OCI-LY1 (cell line): ENCODE results near the gene SLC4A1AP.
"Not testable (repeated sequence)": the region's sequence is repeated elsewhere in the genome, so short reads cannot be mapped to it uniquely, and the experiment has no call there.

Experiments
- H2AFZ ChIP-seq: fragments of 200-600 bp; sonication (generic), shearing (Covaris generic); 2 replicates; pipeline ENCODE4 v1.6.0; 2014; ENCODE audit warnings: antibody characterized with exemption, mild to moderate bottlenecking, low read length
- H3F3A ChIP-seq: fragments of 200-600 bp; sonication (generic), shearing (Covaris generic); 2 replicates; pipeline ENCODE4 v1.6.0; 2014; ENCODE audit warnings: mild to moderate bottlenecking, antibody characterized with exemption, low read length, moderate library complexity; ENCODE audit not compliant: insufficient read depth
- H3K27ac ChIP-seq: fragments of 200-600 bp; sonication (generic); 2 replicates; pipeline ENCODE4 v1.5.1; 2014; ENCODE audit warnings: low read length, mixed run types, mild to moderate bottlenecking, low read depth; ENCODE audit not compliant: poor library complexity, severe bottlenecking
- H3K27me3 ChIP-seq: fragments of 200-600 bp; sonication (generic); 2 replicates; pipeline ENCODE4 v1.6.0; 2014; ENCODE audit warnings: antibody characterized with exemption, mild to moderate bottlenecking, low read length, moderate library complexity; ENCODE audit not compliant: insufficient read depth
- H3K36me3 ChIP-seq: fragments of 200-600 bp; sonication (generic); 2 replicates; pipeline ENCODE4 v1.6.1; 2014; ENCODE audit warnings: mild to moderate bottlenecking, antibody characterized with exemption, low read length, moderate library complexity, mixed read lengths; ENCODE audit not compliant: insufficient read depth
- H3K4me1 ChIP-seq: fragments of 200-600 bp; sonication (generic); 2 replicates; pipeline ENCODE4 v1.5.1; 2014; ENCODE audit warnings: mild to moderate bottlenecking, low read length, moderate library complexity; ENCODE audit not compliant: insufficient read depth, severe bottlenecking
- H3K4me2 ChIP-seq: fragments of 200-600 bp; sonication (generic), shearing (Covaris generic); 2 replicates; pipeline ENCODE4 v1.6.1; 2014; ENCODE audit warnings: low read length
- H3K4me3 ChIP-seq: fragments of 200-600 bp; sonication (generic); 2 replicates; pipeline ENCODE4 v1.5.1; 2014; ENCODE audit warnings: low read length, low read depth, mild to moderate bottlenecking, mixed read lengths; ENCODE audit not compliant: poor library complexity, severe bottlenecking
- H3K79me2 ChIP-seq: fragments of 200-600 bp; shearing (Covaris generic); 2 replicates; pipeline ENCODE4 v1.6.1; 2016; ENCODE audit warnings: mixed run types, low read length, mixed read lengths; ENCODE audit not compliant: insufficient read depth
- H3K9ac ChIP-seq: fragments of 200-600 bp; sonication (generic), shearing (Covaris generic); 2 replicates; pipeline ENCODE4 v1.6.1; 2014; ENCODE audit warnings: mild to moderate bottlenecking, low read length, mixed read lengths
- H3K9me2 ChIP-seq: fragments of 200-600 bp; sonication (generic), shearing (Covaris generic); 2 replicates; pipeline ENCODE4 v1.6.1; 2014; ENCODE audit warnings: low read depth, mild to moderate bottlenecking, low read length, mixed read lengths
- H3K9me3 ChIP-seq: fragments of 200-600 bp; shearing (Covaris generic); 2 replicates; pipeline ENCODE4 v1.6.1; 2014; ENCODE audit warnings: low read length, mixed read lengths
- H4K20me1 ChIP-seq: fragments of 200-600 bp; sonication (generic), shearing (Covaris generic); 2 replicates; pipeline ENCODE4 v1.6.0; 2016; ENCODE audit warnings: mild to moderate bottlenecking, low read length; ENCODE audit not compliant: insufficient read depth
- CTCF ChIP-seq: fragments of 200-600 bp; sonication (generic), shearing (Covaris generic); IDR thresholded peaks from 2 replicates; pipeline ENCODE4 v1.5.1; 2017; ENCODE audit warnings: mild to moderate bottlenecking, antibody characterized with exemption, low read length, moderate library complexity, mixed read lengths
- EZH2 ChIP-seq: fragments of 200-600 bp; sonication (generic), shearing (Covaris generic); IDR thresholded peaks from 2 replicates; pipeline ENCODE4 v1.8.0; 2017; ENCODE audit warnings: borderline replicate concordance, mixed run types, mild to moderate bottlenecking, antibody characterized with exemption, low read length, moderate library complexity, mixed read lengths

SLC4A1AP gene

GRCh38 chr2:27680571-27680970 is 16.9 kb downstream of the SLC4A1AP start:
- no peaks in the 10 kb centered on the region for H3K4me1 ChIP-seq
- H3K4me2 ChIP-seq = no peak overlapping the region
- no peak overlapping the region for H3K27ac ChIP-seq
- peaks cover 60% of the 10 kb centered on the region for H3K36me3 ChIP-seq
- H3K79me2 ChIP-seq = no peaks in the 10 kb centered on the region
- H3K4me3 ChIP-seq = no peak overlapping the region
- no peaks in the 10 kb centered on the region for H3K9me3 ChIP-seq
- no peaks in the 10 kb centered on the region for H3K27me3 ChIP-seq
- TF ChIP-seq CTCF (no peak), EZH2 (no peak)
- no peaks in the 10 kb centered on the region for H3K9me2 ChIP-seq
- H3F3A ChIP-seq = no peaks in the 10 kb centered on the region
- H2AFZ ChIP-seq = no peak overlapping the region
- no peaks in the 10 kb centered on the region for H4K20me1 ChIP-seq
- H3K9ac ChIP-seq = no peak overlapping the region

DNA sequence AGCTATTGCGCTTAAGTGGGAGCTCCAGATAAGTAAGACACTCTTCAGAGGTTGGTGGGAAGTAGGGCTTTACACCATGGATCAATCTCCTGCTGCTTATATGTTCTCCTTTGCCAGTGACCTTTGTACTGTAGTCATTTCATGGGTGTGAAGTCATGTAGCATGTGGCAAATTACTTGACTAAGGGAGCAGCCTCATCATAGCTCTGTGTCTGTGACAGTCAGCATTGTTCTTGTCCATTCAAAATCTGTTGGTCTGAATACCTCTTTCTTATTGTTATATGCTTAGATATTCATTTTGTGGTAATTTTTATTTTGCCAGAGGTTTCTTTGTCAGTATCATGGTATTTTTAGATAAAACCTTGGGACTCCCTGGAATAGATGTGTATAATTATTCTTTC is 18.2 kb downstream of the SLC4A1AP start:
- TF ChIP-seq EZH2 (no peak), CTCF (no peak)
- Histone ChIP-seq H4K20me1 (no peaks in the 10 kb centered on the region), H3K36me3 (peaks cover 60% of the 10 kb centered on the region), H3K9me3 (no peaks in the 10 kb centered on the region), H3K79me2 (no peaks in the 10 kb centered on the region), H3K27me3 (no peaks in the 10 kb centered on the region), H3F3A (no peaks in the 10 kb centered on the region), H3K4me2 (no peak overlapping the region), H3K27ac (no peak overlapping the region), H3K9ac (no peak overlapping the region), H3K4me3 (no peak overlapping the region), H2AFZ (no peak overlapping the region), H3K4me1 (no peaks in the 10 kb centered on the region), H3K9me2 (no peaks in the 10 kb centered on the region)

DNA sequence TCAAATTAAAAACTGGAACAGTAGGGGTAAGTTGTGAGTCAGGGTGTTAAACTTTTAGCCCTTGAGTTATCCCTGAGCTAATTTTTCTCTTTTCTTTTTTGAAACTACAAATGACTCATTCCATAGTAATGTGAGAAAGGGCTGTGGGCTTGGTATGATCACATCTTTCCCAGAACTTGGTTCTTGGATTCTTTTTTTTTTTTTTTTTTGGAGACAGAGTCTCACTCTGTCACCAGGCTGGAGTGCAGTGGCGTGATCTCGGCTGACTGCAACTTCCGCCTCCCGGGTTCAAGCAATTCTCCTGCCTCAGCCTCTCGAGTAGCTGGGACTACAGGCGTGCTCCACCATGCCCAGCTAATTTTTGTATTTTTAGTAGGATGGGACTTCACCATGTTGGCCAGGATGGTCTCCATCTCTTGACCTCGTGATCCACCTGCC is 18.7 kb downstream of the SLC4A1AP start:
- not testable (repeated sequence) for H3K4me3 ChIP-seq, H3K4me2 ChIP-seq, H3K27ac ChIP-seq

DNA sequence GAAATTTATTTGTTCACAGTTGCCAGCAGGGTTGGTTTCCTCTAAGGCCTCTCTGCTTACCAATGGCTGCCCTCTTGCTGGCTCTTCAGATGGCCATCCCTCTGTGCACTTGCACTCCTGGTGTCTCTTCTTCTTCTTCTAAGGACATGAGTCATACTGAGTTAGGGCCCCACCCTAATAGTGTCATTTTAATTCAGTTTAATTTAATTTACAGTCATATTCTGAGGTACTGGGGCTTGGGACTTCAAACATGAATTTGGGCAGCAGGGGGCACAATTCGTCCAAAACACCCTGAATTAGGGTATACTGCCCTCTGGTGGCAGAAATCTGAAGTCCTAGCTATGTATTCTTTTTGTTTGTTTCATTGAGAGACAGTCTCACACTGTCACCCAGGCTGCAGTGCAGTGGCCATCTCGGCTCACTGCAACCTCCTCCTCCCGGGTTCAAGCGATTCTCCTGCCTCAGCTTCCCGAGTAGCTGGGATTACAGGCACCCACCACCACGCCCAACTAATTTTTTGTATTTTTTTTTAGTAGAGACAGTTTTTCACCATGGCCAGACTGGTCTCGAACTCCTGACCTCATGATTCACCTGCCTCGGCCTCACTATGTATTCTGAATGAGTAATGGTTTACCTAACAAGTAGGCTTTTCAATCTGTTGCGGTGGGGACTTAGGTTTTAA is 19.8 kb downstream of the SLC4A1AP start:
- H3K27ac ChIP-seq = no peak overlapping the region
- no peaks in the 10 kb centered on the region for H3F3A ChIP-seq
- TF ChIP-seq CTCF = peak; percentile 99
- no peak for TF ChIP-seq EZH2
- H3K9me3 ChIP-seq = no peaks in the 10 kb centered on the region
- H4K20me1 ChIP-seq = no peaks in the 10 kb centered on the region
- no peak overlapping the region for H3K9ac ChIP-seq
- H3K4me2 ChIP-seq = no peak overlapping the region
- no peaks in the 10 kb centered on the region for H3K9me2 ChIP-seq
- no peaks in the 10 kb centered on the region for H3K4me1 ChIP-seq
- H3K36me3 ChIP-seq = peaks cover 53% of the 10 kb centered on the region
- no peak overlapping the region for H3K4me3 ChIP-seq
- no peak overlapping the region for H2AFZ ChIP-seq
- H3K79me2 ChIP-seq = no peaks in the 10 kb centered on the region
- H3K27me3 ChIP-seq = no peaks in the 10 kb centered on the region

More for the DNA sequence above, 18.7 kb downstream of the SLC4A1AP start:
- not testable (repeated sequence) for H3K9me2 ChIP-seq, H4K20me1 ChIP-seq, H3K9ac ChIP-seq, H3K27me3 ChIP-seq, H3K79me2 ChIP-seq, H3K9me3 ChIP-seq, H3F3A ChIP-seq, H3K4me1 ChIP-seq, H2AFZ ChIP-seq
- peaks cover 55% of the 10 kb centered on the region for H3K36me3 ChIP-seq

- not testable (repeated sequence) for H3F3A ChIP-seq, H3K79me2 ChIP-seq, H3K9ac ChIP-seq, H3K27ac ChIP-seq, H3K9me3 ChIP-seq, H2AFZ ChIP-seq, H3K9me2 ChIP-seq, H3K4me1 ChIP-seq, H3K27me3 ChIP-seq, H4K20me1 ChIP-seq, H3K4me3 ChIP-seq, H3K4me2 ChIP-seq
- H3K36me3 ChIP-seq = peaks cover 49% of the 10 kb centered on the region; the same call in 1 of the 2 replicates
Observed at GRCh38 chr2:27685006-27685405, 21.3 kb downstream of the SLC4A1AP start.
